ENCODE results near the gene TRIM15.
A peak's percentile ranks its signal among the peaks of the same experiment; 100 is the strongest.
"Not testable (repeated sequence)": the region's sequence is repeated elsewhere in the genome, so short reads cannot be mapped to it uniquely, and the experiment has no call there.

Gene TRIM15

DNA sequence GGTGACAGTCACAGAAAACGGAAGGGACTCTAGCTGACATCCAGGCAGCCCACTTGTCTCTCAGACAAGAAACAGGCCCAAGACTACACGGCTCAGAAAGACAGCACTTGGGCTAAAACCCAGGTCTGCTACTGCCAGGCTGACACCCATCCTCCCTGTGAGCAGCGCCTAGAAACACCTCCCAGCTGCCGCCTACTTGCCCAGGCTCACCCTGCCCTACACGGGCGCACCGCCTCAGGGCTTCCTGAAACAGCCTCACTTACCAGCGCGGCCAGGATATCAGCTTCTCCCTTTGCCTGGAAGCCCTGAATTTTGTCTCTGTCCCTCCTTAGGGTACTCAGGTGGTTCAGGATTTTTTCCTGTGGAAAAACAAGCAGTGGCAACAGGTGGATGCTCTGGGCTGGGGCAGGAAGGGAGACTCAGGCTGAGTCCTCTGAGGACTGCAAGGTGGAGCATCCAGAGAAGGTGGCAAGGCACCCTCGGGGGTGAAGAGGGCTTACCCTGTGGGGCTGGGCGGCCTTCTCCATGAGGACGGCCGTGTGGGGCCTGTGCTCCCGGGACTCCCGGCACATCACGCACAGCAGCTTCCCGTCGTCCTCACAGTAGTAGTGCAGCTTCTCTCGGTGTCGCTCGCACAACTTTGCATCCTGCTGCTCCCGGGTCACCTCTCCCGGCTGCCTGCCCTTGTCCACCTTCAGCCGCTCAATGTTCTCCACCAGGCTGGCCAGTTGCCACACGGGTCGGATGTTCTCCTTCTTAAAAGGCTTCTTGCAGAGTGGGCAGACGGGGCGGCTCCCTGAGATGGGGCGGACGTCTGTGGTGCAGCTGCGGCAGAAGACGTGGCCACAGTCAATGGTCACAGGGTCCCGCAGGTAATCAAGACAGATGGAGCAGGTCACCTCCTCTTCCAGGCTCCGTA, 35.1 kb downstream of the TRIM15 start:
- DNase-seq (ENCODE audit: low read depth, low spot score): no peak

DNA sequence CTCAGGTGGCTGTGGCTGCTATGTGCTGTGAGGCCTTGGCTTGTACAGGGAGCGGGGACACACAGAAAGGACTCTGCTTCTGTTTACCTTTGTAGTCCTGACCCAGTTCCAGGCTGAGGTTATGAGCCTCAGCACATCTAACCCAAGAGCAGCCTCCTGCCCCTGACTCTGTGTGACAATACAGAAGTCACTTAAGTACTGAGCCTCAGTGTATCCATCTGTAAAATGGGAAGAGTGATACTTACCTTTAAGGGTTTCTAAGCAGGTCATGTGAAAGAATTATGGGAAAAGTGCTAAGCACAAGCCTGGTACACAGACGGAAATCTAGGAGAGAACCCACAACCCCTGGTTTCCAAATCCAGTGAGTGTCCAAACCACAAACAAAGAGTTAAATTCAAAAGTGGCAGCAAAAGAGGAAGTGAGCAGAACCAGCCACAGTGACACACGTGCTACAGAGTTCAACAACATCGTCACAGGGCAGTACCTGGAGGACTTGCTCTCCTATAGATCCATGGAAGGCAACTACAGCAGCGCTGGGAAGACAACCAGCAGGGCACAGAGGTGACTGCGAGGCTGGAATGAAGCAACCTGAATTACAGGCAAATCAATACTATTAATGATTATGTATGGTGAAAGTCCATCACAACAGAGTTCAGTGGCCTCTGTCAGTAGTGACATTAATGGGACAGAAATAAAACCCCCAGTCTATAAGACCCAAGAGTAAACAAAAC, 37.4 kb downstream of the TRIM15 start:
- DNase-seq (ENCODE audit: low read depth, low spot score): no peak

GRCh38 chr6:30202366-30202765, 39.0 kb downstream of the TRIM15 start:
- no peak for DNase-seq (ENCODE audit: low read depth, low spot score)

DNA sequence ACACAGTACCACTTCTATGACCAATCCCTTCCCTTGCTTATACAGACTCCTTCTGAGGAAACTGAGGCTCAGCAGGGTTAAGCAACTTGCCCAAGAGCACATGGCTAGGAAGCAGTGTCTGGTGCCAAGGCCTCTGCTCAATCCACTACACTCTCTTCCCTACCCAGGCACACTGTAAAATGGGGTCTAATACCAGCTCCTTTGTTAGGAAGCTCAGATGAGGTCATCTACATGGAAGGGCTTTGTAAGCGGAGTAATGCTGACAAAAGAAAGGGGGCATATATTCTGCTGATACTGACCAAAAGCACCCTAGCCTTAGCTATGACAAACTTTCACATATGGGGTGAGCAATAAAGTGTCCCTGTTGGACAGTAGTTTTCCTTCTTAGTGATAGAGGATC, 40.8 kb downstream of the TRIM15 start:
- no peak for DNase-seq (ENCODE audit: low read depth, low spot score)

DNA sequence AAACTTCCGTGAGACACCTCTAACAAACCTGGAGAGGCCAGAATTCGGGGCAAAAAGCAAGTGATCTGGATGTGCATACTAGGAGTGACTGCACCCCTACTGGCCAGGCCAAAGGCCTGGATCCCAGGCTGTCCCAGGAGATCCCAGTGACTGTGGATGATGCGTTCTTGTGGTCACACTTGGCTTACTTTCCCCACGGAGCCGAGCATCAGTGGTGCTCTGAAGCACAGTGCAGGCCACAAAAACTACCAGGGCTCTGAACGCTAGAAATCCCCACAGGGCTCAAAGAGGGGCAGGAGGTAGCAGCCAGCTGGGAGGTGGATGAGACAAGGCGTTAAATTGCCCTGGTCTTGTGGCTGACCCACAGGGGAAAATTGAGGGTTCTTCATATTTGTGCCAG, 42.8 kb downstream of the TRIM15 start:
- DNase-seq (ENCODE audit: low read depth, low spot score): no peak

- no peak for DNase-seq (ENCODE audit: low read depth, low spot score)
These were observed 43.7 kb downstream of the TRIM15 start for GRCh38 chr6:30206799-30207618.

- DNase-seq (ENCODE audit: low read depth, low spot score): no peak
These were observed 44.4 kb downstream of the TRIM15 start for GRCh38 chr6:30207619-30208295.

DNA sequence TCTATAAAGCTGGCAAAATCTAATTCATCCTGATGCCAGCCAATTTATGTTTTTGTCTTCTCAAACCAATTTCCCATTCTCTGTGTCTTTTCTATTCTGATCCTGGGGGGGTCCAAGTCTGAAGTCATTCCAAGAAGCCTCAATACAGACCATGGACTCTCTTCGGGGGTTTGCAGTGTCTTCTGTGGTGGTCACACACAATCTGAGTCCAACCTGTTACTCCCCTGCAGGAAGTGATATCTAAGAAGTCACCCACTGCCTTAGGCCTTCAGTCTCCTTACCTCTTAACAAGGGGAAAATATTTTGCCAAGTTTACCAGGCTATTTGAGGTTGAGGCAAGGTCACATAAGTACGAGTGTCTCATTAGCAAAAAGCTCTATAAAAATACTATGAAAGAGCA, 48.0 kb downstream of the TRIM15 start:
- no peak for DNase-seq (ENCODE audit: low read depth, low spot score)

GRCh38 chr6:30211899-30212298, 48.6 kb downstream of the TRIM15 start:
- DNase-seq (ENCODE audit: low read depth, low spot score): no peak

DNA sequence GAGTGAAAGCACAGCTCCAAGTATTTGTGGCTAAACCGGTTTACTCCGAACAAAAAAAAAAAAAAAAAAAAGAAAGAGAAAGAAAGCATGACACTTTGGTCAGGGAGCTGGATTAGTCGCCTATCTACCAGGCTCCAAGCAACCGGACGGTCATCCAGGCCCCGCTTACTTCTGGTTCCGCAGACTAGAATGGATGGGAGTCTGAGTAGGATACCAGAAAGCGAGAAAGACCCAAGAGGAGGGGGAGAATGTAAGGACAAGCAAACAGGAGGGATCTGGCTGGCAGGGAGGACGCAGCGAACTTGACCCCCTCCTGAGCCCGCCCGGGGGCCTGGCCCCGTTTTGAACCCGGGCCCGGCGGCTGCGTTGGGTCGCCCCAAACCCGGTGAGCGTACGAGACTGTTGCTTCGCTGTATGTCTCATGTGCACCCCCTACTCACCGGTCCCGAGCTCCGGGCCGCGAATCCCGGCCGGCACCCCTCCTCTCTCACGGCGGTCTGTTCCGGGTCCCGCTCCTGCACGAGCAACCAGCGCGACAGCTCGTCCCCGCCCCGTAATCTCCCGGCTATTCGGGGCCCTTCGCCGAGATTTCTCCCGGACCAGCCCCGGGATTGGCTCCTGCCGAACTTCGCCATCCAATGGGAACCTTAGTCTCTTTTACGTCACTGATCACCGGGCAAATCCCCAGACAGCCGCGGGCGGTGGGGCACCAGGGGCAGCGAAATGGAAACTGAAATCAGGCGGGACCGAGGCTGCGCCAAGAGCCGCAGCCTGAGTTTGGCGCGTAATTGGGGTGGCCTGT, 49.7 kb downstream of the TRIM15 start, which contains the start of gene TRIM26:
TRIM26 (minus strand) TSS at position 542 of the 802 bp plus-strand sequence. CDS start 14,303 bp downstream, outside the sequence.
- DNase-seq (ENCODE audit: low read depth, low spot score): peak; percentile 97

GRCh38 chr6:30213667-30213956, 50.3 kb downstream of the TRIM15 start:
- no peak for DNase-seq (ENCODE audit: low read depth, low spot score)

- DNase-seq (ENCODE audit: low read depth, low spot score): peak; percentile 21
These were observed 50.8 kb downstream of the TRIM15 start for GRCh38 chr6:30213957-30214656.

DNA sequence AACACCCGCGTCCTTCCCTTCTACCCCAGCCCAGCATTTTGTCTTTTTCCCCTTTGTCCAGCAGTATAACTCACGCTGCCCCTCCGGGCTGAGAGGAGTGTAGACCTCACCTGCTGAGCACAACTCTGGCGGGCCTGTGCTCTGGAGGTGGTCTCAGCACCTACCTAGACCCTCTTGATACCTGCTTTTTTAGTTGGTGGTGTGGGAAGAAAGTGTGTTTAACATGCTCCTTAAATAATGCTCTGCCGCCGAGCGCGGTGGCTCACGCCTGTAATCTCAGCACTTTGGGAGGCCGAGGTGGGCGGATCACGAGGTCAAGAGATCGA, 51.3 kb downstream of the TRIM15 start:
- no peak for DNase-seq (ENCODE audit: low read depth, low spot score)

DNA sequence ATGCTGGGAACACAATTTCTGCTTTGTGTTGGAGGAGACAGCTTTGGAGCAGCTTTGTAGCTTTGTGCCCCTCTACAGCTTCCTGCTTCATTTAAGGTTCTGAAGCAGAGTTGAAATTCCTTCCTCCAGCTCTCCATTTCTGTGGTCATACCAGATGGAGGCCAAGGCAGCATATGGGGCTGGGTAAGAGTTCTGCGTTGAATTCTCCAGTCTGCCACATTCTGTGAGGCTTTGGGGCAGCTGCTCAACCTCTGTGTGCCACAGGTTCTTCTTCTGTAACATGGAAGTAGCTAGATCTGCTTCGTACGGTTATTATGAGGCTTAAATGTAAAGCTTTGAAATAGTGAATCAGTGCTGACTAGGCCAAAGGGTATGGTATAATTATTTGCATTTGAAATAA, 52.8 kb downstream of the TRIM15 start:
- DNase-seq (ENCODE audit: low read depth, low spot score): no peak

- no peak for DNase-seq (ENCODE audit: low read depth, low spot score)
These were observed 55.9 kb downstream of the TRIM15 start for GRCh38 chr6:30219244-30219643.

- not testable (repeated sequence) for DNase-seq (ENCODE audit: low read depth, low spot score)
These were observed 58.0 kb downstream of the TRIM15 start for GRCh38 chr6:30221395-30221794.

- DNase-seq (ENCODE audit: low read depth, low spot score): not testable (repeated sequence)
These were observed 58.6 kb downstream of the TRIM15 start for GRCh38 chr6:30221956-30222355.

All from activated naive CD8-positive, alpha-beta T cell treated with anti-CD3 and anti-CD28 coated beads, Interleukin-2, amount 50 U/mL, for 16 hours (primary cell).